NCI-H2196 treated with DMSO at 0.1 percent for 48 hours (cell line): ENCODE results near the gene GASK1B.

ENCODE experiments used
- DNase-seq: peaks from one replicate; lab custom pipeline; 2025; ENCODE audit not compliant: unreplicated experiment; lab: John Stamatoyannopoulos, UW

Gene GASK1B

DNA sequence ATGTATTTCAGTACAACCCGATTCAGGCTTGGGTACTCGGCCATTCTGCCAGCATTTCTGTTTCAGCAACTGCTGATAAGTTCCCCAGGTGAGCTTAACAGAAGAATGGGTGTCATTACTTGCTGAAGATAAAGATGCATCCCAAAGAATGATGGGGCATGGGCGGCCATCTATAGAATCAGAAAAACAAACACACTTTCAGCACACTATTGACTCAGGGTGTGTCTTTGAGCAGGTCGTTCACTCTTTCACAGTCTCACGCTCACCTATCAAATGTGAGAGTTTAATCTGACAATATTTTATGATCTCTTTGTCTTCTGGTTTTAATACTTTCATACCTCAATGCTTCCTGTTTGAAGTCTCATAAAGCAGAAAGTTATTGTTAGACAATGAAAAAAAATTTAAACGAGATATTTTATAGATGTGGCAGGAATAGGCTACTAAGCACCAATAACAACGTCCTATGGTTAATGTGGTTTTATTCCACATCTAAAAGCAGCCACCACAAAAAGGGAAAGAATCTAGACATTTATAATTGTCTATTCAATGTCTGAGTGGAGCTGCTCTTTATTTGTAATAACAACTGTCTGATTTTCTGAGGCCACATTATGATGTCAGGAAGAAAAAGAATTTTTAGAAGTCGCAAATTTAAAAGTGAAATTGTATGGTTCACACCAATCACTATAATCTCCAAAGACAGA is 17.0 kb downstream of the GASK1B start:
- DNase-seq = no peak

DNA sequence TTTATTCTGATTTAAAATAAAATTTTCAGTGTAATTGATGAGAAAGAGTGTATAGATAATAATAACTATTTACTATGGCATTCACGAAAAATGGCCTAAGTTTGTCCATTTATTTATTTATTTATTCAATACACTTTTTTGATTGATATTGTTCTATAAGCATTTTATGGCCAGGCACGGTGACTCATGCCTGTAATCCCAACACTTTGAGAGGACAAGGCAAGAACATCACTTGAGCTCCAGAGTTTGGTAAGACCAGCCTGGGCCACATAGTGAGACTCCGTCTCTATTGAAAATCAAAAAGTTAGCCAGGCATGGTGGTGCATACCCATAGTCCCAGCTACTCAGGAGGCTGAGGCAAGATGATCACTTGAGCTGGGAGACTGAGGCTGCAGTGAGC is 25.7 kb downstream of the GASK1B start:
- DNase-seq = no peak

DNA sequence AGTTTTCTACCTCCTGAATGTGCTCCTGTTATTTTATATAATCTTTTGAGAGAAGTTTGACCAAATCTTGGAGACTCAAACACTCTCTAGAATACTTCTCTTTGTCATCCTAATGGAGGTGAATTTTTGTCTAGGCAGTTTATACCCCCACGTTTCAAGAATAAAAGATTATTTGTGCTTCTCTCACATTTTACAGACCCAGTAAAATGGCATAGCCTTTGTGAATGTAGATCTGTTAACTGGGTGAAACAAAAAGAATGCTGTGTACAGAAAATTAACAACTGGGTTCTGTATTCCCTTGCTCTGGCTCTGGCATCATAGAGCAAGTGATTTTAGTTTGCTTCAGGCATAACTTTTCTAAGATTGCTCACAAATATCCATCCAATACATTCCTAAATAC is 26.1 kb downstream of the GASK1B start:
- no peak for DNase-seq

DNA sequence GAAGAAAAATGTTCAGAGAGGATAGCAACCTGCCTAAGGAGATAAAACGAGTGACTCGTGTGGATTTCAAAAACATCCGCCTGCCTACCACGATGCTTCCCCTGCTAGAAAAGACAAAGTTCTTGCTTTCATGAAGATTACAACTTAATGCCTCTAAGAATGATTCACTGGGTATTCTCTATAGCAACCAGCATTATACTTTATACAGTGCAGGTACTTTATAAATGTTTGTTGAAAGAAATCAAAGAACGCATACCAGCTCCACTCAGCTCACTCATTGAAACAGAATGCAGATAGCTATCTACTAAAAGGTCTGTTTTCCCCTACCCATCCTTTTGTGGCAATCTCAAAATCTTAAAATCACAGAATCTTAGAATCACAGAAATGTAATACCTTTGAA is 33.7 kb downstream of the GASK1B start:
- DNase-seq = no peak

DNA sequence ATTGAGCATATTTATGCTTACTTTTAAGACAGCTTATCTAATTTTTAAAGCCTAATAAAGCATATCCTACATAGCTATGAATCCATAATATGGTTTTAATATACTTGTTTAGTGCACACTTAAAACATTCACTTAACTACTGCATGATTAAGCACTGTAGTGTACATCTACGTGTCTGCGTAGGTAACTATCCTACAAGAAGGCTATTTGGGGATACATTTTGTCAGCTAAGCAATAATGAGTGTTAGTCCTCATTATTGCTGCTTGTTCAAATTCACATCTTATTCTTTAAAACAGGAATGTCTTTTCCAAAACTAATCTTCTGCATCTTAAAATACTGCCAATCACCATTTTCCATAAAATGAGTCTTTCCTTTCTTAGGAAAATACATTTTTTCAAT is 38.6 kb downstream of the GASK1B start:
- no peak for DNase-seq

DNA sequence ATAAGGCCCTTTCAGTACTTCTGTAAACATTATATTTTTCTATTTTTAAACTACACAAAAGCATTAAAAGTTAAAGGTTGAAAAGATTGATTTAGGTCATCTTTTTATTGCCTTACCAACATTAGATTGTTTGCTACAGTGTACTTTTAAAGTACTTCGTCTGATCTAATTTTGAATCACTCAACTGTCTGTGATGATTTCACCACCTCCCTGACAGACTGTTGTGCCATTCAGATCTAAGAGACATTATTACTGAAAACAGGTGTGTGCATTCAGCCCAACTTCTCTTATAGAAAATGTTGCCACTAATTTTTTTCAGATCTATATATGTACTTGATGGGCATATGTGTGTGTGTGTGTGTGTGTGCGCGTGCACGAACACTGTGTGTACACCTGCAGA is 39.3 kb downstream of the GASK1B start:
- no peak for DNase-seq

DNA sequence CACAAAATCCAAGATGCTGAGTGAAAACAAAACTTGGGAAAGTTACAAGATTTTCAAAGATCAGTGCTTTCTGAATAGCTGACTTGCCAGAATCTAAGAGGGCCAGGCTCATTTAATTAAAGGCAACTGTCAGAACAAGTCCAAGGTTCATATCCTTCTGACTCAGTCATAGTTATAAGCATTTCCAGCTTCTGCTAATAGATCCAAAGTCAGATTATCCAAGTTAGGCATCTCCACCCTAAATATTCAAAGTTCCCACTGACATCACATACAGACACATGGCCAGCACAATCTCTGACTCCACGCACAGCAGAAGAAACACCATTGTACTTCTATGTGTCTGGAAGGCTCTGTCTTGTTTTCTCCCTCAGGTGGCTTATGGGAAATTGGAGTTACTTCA is 41.8 kb downstream of the GASK1B start:
- DNase-seq = no peak

DNA sequence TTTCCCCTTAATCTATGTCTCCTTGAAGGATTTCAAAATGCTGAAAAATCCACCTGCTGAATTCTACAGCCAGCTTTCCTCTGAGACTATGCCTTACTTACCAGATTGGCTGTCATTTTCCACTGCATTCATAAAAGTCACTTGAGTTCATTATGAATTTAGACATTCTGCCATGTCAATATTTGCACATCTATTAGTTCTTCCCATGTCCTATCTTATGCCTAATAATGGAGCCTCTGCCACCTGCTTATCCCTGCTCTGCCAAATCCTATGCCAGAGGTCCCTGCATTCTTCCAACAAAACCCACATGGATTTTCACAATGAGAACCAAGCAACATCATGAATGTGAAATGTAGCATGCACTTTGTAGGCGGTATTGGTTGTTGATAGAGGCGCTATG is 42.6 kb downstream of the GASK1B start:
- DNase-seq = no peak

DNA sequence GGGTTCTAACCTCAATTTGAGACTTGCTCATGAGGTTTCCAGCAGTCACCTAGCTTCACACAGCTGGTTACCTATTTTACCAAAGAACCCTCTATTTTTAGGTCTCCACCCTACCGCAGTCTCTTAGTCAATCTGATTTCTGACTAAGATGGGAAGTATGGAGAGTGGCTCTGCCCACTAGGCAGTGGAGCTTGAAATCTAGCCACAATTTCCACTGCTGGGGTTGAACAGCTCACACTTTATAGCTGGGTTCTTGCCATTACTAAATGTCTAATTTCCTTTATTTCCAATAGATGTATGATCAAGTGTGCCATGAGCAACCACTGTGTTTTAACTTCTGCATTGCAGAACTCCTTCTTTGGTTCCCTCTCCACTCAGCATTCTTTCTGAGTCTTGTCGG is 43.1 kb downstream of the GASK1B start:
- DNase-seq = no peak

DNA sequence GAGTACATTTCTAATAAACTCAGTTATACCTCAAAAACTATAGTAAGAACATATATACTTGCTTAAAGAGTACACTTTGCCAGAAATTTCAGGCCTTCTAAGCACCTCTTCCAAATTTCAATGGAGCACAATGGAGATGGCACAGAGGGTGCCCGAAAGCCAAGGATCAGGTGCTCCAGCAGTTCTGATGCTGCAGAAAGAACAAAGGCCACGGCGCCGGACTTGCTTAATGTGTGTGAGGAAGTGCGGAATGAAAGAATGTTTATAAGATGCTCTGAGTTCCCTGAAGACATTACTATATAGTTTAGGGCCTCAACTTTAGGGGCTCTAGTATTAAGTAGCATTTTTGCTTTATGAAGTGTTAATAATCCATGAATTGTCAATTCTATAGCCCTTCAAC is 44.3 kb downstream of the GASK1B start:
- DNase-seq = no peak

DNA sequence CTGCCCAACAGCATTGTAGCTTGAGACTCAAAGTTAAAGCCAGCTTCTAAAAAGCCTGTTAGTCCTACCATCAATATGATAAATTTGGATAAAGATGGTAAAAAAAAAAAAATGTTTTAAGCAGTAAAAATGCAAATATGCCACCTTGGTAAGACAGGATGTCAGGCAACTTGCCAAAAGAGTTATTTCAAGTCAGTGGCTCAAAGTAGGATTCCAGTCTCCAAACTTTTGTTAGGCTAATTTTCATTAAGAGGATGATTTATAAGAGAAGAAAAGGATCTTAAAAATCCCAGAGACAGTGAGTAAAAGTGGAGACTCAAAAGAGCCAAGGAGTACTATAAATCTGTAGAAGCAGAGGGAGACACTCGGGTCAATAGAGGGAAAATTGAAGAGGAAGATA is 47.5 kb downstream of the GASK1B start:
- DNase-seq = no peak
